Keratinocyte (primary cell): ENCODE measurements around the gene PPP1R2B. TPM values are rescaled to one million over a fixed set of nuclear protein-coding genes. Genes with fewer than 3 reads are reported as not detected.

Source experiments
- DNase-seq: peaks from one replicate; pipeline ENCODE4 v3.0.0-alpha.2; 2011; ENCODE audit warnings: low read depth, missing footprints, low spot score
- FAIRE-seq: peaks from 2 replicates; lab custom pipeline; 2011; peaks lifted over from hg19 to GRCh38; lab: Jason Lieb, UNC
- H2AFZ ChIP-seq: 2 replicates; pipeline ENCODE4 v1.6.0; 2012; ENCODE audit warnings: low read length, control low read depth, inconsistent platforms; ENCODE audit not compliant: control insufficient read depth
- H3K27ac ChIP-seq: 2 replicates; pipeline ENCODE4 v1.5.1; 2011; ENCODE audit warnings: low read length; ENCODE audit not compliant: control insufficient read depth, insufficient read depth
- H3K27me3 ChIP-seq: 3 replicates; pipeline ENCODE4 v1.6.0; 2011; ENCODE audit warnings: low read length; ENCODE audit not compliant: control insufficient read depth, insufficient read depth; ENCODE audit errors: extremely low read depth
- H3K36me3 ChIP-seq, 2 experiments: 2 replicates in 1 of 2; 3 replicates in 1 of 2; pipeline ENCODE4 v1.5.1; 2011; ENCODE audit warnings: low read length in 2 of 2, mild to moderate bottlenecking in 1 of 2; ENCODE audit not compliant: control insufficient read depth in 2 of 2, insufficient read depth in 2 of 2; ENCODE audit errors: extremely low read depth in 1 of 2
- H3K4me1 ChIP-seq: 3 replicates; pipeline ENCODE4 v1.5.1; 2011; ENCODE audit warnings: low read length; ENCODE audit not compliant: control insufficient read depth, insufficient read depth; ENCODE audit errors: extremely low read depth
- H3K4me2 ChIP-seq: 3 replicates; pipeline ENCODE4 v1.6.0; 2011; ENCODE audit warnings: low read depth, low read length; ENCODE audit not compliant: control insufficient read depth, insufficient read depth; ENCODE audit errors: extremely low read depth
- H3K4me3 ChIP-seq, 3 experiments: fragments of 200-600 bp in 1 of 3; sonication (generic) in 1 of 3; 2 replicates in 2 of 3; 3 replicates in 1 of 3; pipeline ENCODE4 v1.5.1; 2011 to 2016; ENCODE audit warnings: low read length in 3 of 3, mild to moderate bottlenecking in 3 of 3, control low read depth in 2 of 3, inconsistent platforms in 1 of 3, low read depth in 1 of 3, mixed read lengths in 1 of 3, mixed run types in 1 of 3, moderate library complexity in 1 of 3; ENCODE audit not compliant: control insufficient read depth in 2 of 3, insufficient read depth in 2 of 3; ENCODE audit errors: extremely low read depth in 1 of 3
- H3K79me2 ChIP-seq: 2 replicates; pipeline ENCODE4 v1.6.0; 2012; ENCODE audit warnings: low read length; ENCODE audit not compliant: control insufficient read depth, insufficient read depth
- H3K9ac ChIP-seq: 3 replicates; pipeline ENCODE4 v1.6.0; 2011; ENCODE audit warnings: low read length; ENCODE audit not compliant: control insufficient read depth, insufficient read depth; ENCODE audit errors: extremely low read depth
- H3K9me1 ChIP-seq: 3 replicates; pipeline ENCODE4 v1.6.0; 2011; ENCODE audit warnings: low read length; ENCODE audit not compliant: control insufficient read depth, insufficient read depth; ENCODE audit errors: extremely low read depth
- H3K9me3 ChIP-seq: 2 replicates; pipeline ENCODE4 v1.5.1; 2012; ENCODE audit warnings: low read depth, low read length; ENCODE audit not compliant: control insufficient read depth
- H4K20me1 ChIP-seq: 3 replicates; pipeline ENCODE4 v1.6.0; 2011; ENCODE audit warnings: low read length; ENCODE audit not compliant: control insufficient read depth, insufficient read depth; ENCODE audit errors: extremely low read depth
- EZH2 ChIP-seq: IDR thresholded peaks from one replicate; pipeline ENCODE4 v1.6.1; 2012; ENCODE audit warnings: inconsistent platforms, mild to moderate bottlenecking, low read length, moderate library complexity
- dilution Hi-C: fragments of 300-500 bp; cut with MboI; formaldehyde crosslinking; loops from one replicate; pipeline ENCODE4 v1.7.0; 2020; ENCODE audit warnings: low sequenced_read_pairs; ENCODE audit not compliant: extremely low pct_ligation_motif_present
- polyA plus RNA-seq, 5 experiments: library from polyadenylated mRNA; depleted of rRNA in 3 of 5; stranded (reverse) in 3 of 5; stranded (forward) in 1 of 5; unstranded in 1 of 5; fragments of >200 nt; gene quantifications; 1 replicate in 1 of 5; 2 replicates in 3 of 5; 3 replicates in 1 of 5; pipeline versions ENCODE4 v1.2.1 to v1.2.3, GENCODE V29; 2011 to 2012; ENCODE audit warnings: missing spikeins in 2 of 5, low read depth in 1 of 5, low replicate concordance in 1 of 5
- TF ChIP-seq, protein P1 (sequence below), 3 experiments: IDR thresholded peaks in 1 of 3; conservative IDR thresholded peaks in 1 of 3; optimal IDR thresholded peaks in 1 of 3; 2 replicates in 2 of 3; 3 replicates in 1 of 3; pipeline versions ENCODE3 to v1.5.1; 2011; ENCODE audit warnings: low read length in 3 of 3, mild to moderate bottlenecking in 3 of 3, moderate library complexity in 2 of 3, control low read depth in 1 of 3, inconsistent platforms in 1 of 3; ENCODE audit not compliant: insufficient read depth in 2 of 3; ENCODE audit errors: extremely low read depth in 1 of 3

PPP1R2B gene
- polyA plus RNA-seq, 1 donor (not counting 4 experiments of a cell fraction or from before 2014, with no cell fraction given), result 0.05 TPM

DNA sequence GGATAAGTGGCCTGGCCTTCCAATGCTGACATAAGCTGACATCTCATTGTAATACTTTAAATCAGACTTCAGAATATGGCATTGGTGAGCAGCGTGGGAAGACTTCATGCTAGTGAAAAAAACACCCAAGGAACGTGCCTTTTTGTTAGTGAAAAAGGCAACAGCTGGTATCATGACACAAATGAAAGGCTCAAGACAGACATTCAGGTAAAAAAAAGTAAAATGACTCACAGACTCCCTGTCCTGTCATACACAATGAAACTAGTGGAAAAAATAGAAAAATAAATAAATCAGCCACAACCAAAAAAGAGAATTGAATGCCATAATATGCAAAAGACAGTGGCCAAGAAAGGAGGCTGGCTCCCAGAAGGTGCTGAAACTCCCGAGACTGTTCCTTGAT is 24.4 kb upstream of the PPP1R2B start:
- dilution Hi-C loops, result no loop called here

DNA sequence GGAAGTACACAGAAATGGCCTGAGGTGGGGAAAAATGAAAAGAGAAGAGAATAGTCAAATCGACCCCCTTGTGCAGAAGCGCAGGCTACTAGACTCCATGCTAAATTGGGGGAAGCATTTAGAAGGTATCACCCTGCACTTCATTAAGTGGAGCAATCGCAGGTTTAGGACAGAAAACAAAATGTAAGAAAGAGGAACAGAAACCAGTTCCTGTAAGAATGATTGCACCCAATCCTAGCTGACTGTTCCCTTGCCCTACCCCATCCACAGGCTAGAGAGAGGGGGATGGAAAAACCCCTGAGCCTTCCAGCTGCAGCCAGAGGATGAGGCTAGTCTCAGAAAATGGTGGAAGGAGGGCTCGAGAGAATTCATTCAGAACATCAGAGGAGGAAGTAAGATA is 23.9 kb upstream of the PPP1R2B start:
- DNase-seq (no peak), FAIRE-seq (no peak)
- no peaks in the 10 kb centered on the region for H3K4me1 ChIP-seq
- no peaks in the 10 kb centered on the region for H3K9me1 ChIP-seq
- TF ChIP-seq, protein P1, sequence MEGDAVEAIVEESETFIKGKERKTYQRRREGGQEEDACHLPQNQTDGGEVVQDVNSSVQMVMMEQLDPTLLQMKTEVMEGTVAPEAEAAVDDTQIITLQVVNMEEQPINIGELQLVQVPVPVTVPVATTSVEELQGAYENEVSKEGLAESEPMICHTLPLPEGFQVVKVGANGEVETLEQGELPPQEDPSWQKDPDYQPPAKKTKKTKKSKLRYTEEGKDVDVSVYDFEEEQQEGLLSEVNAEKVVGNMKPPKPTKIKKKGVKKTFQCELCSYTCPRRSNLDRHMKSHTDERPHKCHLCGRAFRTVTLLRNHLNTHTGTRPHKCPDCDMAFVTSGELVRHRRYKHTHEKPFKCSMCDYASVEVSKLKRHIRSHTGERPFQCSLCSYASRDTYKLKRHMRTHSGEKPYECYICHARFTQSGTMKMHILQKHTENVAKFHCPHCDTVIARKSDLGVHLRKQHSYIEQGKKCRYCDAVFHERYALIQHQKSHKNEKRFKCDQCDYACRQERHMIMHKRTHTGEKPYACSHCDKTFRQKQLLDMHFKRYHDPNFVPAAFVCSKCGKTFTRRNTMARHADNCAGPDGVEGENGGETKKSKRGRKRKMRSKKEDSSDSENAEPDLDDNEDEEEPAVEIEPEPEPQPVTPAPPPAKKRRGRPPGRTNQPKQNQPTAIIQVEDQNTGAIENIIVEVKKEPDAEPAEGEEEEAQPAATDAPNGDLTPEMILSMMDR (optimal IDR thresholded peaks at IDR 0.05 in 1 of 3, IDR thresholded peaks at IDR 0.05 in 1 of 3, conservative IDR thresholded peaks at IDR 0.05 in 1 of 3; ENCODE audit: extremely low read depth in 1 of 3, insufficient read depth in 2 of 3, low read length in 3 of 3), result no peak
- no peak for TF ChIP-seq EZH2
- H3K9ac ChIP-seq, result no peak overlapping the region
- no peaks in the 10 kb centered on the region for H3K27me3 ChIP-seq
- H3K27ac ChIP-seq, result no peak overlapping the region
- H3K79me2 ChIP-seq, result no peaks in the 10 kb centered on the region
- H2AFZ ChIP-seq, result no peak overlapping the region
- H3K9me3 ChIP-seq, result no peaks in the 10 kb centered on the region
- no peak overlapping the region for H3K4me3 ChIP-seq
- dilution Hi-C loops, result no loop called here
- no peaks in the 10 kb centered on the region for H4K20me1 ChIP-seq
- no peaks in the 10 kb centered on the region for H3K36me3 ChIP-seq
- H3K4me2 ChIP-seq, result no peak overlapping the region

More for the DNA sequence above, 24.4 kb upstream of the PPP1R2B start:
- TF ChIP-seq, protein P1 (optimal IDR thresholded peaks at IDR 0.05 in 1 of 3, IDR thresholded peaks at IDR 0.05 in 1 of 3, conservative IDR thresholded peaks at IDR 0.05 in 1 of 3; ENCODE audit: extremely low read depth in 1 of 3, insufficient read depth in 2 of 3, low read length in 3 of 3), result no peak
- TF ChIP-seq EZH2, result no peak
- H3K4me2 ChIP-seq, result no peak overlapping the region
- H3K9me3 ChIP-seq, result no peaks in the 10 kb centered on the region
- no peaks in the 10 kb centered on the region for H3K79me2 ChIP-seq
- no peak for FAIRE-seq
- H4K20me1 ChIP-seq, result no peaks in the 10 kb centered on the region
- H3K4me1 ChIP-seq, result no peaks in the 10 kb centered on the region
- H3K4me3 ChIP-seq, result no peak overlapping the region
- DNase-seq, result no peak
- no peaks in the 10 kb centered on the region for H3K9me1 ChIP-seq
- H3K36me3 ChIP-seq, result no peaks in the 10 kb centered on the region
- H3K27me3 ChIP-seq, result no peaks in the 10 kb centered on the region
- H2AFZ ChIP-seq, result no peak overlapping the region
- no peak overlapping the region for H3K9ac ChIP-seq
- no peak overlapping the region for H3K27ac ChIP-seq
